ENCODE data around the gene KCNH2. TPM values are rescaled to one million over a fixed set of nuclear protein-coding genes. Genes with fewer than 3 reads are reported as not detected.

The KCNH2 gene
- total and polyA plus RNA-seq, 2 of the 13 experiments (the other 11 are each of a cell fraction or from before 2014, with no cell fraction given) = 0.09 to 0.11 TPM

- TF ChIP-seq PATZ1 (CRISPR knock-in tag; IDR thresholded peaks at IDR 0.05) (peak; percentile 62; the same call in 1 of the 2 replicates), ZNF605 (CRISPR knock-in tag; IDR thresholded peaks at IDR 0.05) (no peak), ZNF292 (CRISPR knock-in tag; IDR thresholded peaks at IDR 0.05; ENCODE audit: borderline replicate concordance, low read depth) (no peak), EZH2 (conservative IDR thresholded peaks at IDR 0.05; ENCODE audit: low read depth, low read length) (no peak), MAFF (IDR thresholded peaks at IDR 0.05; ENCODE audit: low read depth, low read length) (no peak), ETV5 (CRISPR knock-in tag; IDR thresholded peaks at IDR 0.05; ENCODE audit: borderline replicate concordance) (peak; percentile 79), JUND (CRISPR knock-in tag; IDR thresholded peaks at IDR 0.05) (no peak), MEIS1 (CRISPR knock-in tag; IDR thresholded peaks at IDR 0.05; ENCODE audit: borderline replicate concordance) (no peak), ATM (IDR thresholded peaks at IDR 0.05; ENCODE audit: borderline replicate concordance) (no peak), ZMYM2 (CRISPR knock-in tag; IDR thresholded peaks at IDR 0.05) (0 out of 2 replicates have a peak, but pooled peaks have one; percentile 39), ZNF780A (CRISPR knock-in tag; IDR thresholded peaks at IDR 0.05) (no peak), NCOA5 (CRISPR knock-in tag; IDR thresholded peaks at IDR 0.05) (no peak), ZNF773 (CRISPR knock-in tag; IDR thresholded peaks at IDR 0.05; ENCODE audit: borderline replicate concordance) (no peak), SMAD9 (CRISPR knock-in tag; IDR thresholded peaks at IDR 0.05) (no peak), TOPORS (CRISPR knock-in tag; IDR thresholded peaks at IDR 0.05) (no peak), ZNF326 (CRISPR knock-in tag; IDR thresholded peaks at IDR 0.05; ENCODE audit: borderline replicate concordance) (no peak), NFYC (CRISPR knock-in tag; IDR thresholded peaks at IDR 0.05) (no peak), SSRP1 (CRISPR knock-in tag; IDR thresholded peaks at IDR 0.05) (no peak)
- TF ChIP-seq, protein P1, sequence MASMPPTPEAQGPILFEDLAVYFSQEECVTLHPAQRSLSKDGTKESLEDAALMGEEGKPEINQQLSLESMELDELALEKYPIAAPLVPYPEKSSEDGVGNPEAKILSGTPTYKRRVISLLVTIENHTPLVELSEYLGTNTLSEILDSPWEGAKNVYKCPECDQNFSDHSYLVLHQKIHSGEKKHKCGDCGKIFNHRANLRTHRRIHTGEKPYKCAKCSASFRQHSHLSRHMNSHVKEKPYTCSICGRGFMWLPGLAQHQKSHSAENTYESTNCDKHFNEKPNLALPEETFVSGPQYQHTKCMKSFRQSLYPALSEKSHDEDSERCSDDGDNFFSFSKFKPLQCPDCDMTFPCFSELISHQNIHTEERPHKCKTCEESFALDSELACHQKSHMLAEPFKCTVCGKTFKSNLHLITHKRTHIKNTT (CRISPR knock-in tag; IDR thresholded peaks at IDR 0.05) = no peak
- TF ChIP-seq, protein P2, sequence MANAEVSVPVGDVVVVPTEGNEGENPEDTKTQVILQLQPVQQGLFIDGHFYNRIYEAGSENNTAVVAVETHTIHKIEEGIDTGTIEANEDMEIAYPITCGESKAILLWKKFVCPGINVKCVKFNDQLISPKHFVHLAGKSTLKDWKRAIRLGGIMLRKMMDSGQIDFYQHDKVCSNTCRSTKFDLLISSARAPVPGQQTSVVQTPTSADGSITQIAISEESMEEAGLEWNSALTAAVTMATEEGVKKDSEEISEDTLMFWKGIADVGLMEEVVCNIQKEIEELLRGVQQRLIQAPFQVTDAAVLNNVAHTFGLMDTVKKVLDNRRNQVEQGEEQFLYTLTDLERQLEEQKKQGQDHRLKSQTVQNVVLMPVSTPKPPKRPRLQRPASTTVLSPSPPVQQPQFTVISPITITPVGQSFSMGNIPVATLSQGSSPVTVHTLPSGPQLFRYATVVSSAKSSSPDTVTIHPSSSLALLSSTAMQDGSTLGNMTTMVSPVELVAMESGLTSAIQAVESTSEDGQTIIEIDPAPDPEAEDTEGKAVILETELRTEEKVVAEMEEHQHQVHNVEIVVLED (CRISPR knock-in tag; IDR thresholded peaks at IDR 0.05; ENCODE audit: borderline replicate concordance) = peak; percentile 27; the same call in 1 of the 2 replicates
- TF ChIP-seq, protein P3, sequence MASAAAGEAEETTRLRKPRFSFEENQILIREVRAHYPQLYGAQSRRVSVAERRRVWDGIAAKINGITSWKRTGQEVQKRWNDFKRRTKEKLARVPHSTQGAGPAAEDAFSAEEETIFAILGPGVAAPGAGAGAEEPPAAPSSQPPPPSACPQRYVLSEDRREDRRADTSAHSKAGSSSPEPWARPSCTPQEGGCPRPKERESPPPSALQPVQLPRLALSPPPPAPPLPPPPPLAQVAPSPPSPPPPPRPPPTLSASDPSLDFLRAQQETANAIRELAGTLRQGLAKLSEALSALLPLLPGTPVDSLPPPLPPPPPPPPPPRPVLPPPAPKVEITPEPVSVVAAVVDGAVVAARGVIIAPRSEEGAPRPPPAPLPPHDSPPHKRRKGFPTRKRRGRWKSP (CRISPR knock-in tag; IDR thresholded peaks at IDR 0.05) = no peak
- TF ChIP-seq, protein P4, sequence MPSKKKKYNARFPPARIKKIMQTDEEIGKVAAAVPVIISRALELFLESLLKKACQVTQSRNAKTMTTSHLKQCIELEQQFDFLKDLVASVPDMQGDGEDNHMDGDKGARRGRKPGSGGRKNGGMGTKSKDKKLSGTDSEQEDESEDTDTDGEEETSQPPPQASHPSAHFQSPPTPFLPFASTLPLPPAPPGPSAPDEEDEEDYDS (CRISPR knock-in tag; IDR thresholded peaks at IDR 0.05) = no peak
- TF ChIP-seq, protein P5, sequence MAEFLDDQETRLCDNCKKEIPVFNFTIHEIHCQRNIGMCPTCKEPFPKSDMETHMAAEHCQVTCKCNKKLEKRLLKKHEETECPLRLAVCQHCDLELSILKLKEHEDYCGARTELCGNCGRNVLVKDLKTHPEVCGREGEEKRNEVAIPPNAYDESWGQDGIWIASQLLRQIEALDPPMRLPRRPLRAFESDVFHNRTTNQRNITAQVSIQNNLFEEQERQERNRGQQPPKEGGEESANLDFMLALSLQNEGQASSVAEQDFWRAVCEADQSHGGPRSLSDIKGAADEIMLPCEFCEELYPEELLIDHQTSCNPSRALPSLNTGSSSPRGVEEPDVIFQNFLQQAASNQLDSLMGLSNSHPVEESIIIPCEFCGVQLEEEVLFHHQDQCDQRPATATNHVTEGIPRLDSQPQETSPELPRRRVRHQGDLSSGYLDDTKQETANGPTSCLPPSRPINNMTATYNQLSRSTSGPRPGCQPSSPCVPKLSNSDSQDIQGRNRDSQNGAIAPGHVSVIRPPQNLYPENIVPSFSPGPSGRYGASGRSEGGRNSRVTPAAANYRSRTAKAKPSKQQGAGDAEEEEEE (CRISPR knock-in tag; IDR thresholded peaks at IDR 0.05; ENCODE audit: borderline replicate concordance) = no peak
Observed at GRCh38 chr7:151012031-151012692, 34.0 kb upstream of the KCNH2 start (continued).

Data from HepG2 (cell line).